Ovary (tissue), 9 donors: ENCODE measurements around the gene LELP1. TPM values are rescaled to one million over a fixed set of nuclear protein-coding genes. Genes with fewer than 3 reads are reported as not detected.
A peak's percentile ranks its signal among the peaks of the same experiment; 100 is the strongest.
"Not testable (repeated sequence)": the region's sequence is repeated elsewhere in the genome, so short reads cannot be mapped to it uniquely, and the experiment has no call there.

Experiments used
- DNase-seq, 5 donors: peaks; one replicate each; pipeline ENCODE4 v3.0.0-alpha.2; 2019 to 2020
- H3K27ac ChIP-seq, 2 donors: fragments of 200-600 bp; one replicate each; pipeline versions ENCODE4 v1.5.1 to v1.8.0; 2019 to 2022
- H3K27me3 ChIP-seq: fragments of 200-600 bp; one replicate; pipeline ENCODE4 v1.8.0; 2022
- H3K36me3 ChIP-seq: fragments of 200-600 bp; sonication (generic); one replicate; pipeline ENCODE4 v1.5.1; 2019
- H3K4me1 ChIP-seq: one replicate; pipeline ENCODE4 v1.8.1; 2013; ENCODE audit warnings: mild to moderate bottlenecking, moderate library complexity; ENCODE audit not compliant: insufficient read depth
- H3K4me3 ChIP-seq: fragments of 200-600 bp; sonication (generic); one replicate; pipeline ENCODE4 v1.5.1; 2017
- H3K9me3 ChIP-seq, 2 donors: fragments of 200-600 bp in 1 of 2; sonication (generic) in 1 of 2; one replicate each; pipeline versions ENCODE4 v1.5.1 to v1.8.1; 2013 to 2019; ENCODE audit warnings: mild to moderate bottlenecking in 1 of 2, moderate library complexity in 1 of 2
- EP300 ChIP-seq: sonication (generic); formaldehyde crosslinking; IDR thresholded peaks from one replicate; pipeline ENCODE4 v1.6.1; 2017; ENCODE audit warnings: antibody characterized with exemption
- POLR2A ChIP-seq: fragments of 450-650 bp; IDR thresholded peaks from one replicate; pipeline ENCODE4 v1.6.1; 2017; ENCODE audit warnings: antibody characterized with exemption, mild to moderate bottlenecking, moderate library complexity
- WGBS, 3 donors: extraction: QIAGEN DNeasy Blood & Tissue Kit in 1 of 3; methylation state at CpG; one replicate each; pipeline versions ENCODE4 v1.1.5 to v1.1.7; 2013 to 2017; 5-methylcytosine and 5-hydroxymethylcytosine counted together
- intact Hi-C, 4 donors: fragments of 100-400 bp; cut with DNase I; formaldehyde crosslinking; loops; one replicate each; pipeline versions ENCODE4 v1.11.0 to v1.15.1; 2022 to 2023
- polyA plus RNA-seq, 2 donors: library from polyadenylated mRNA; stranded (reverse); fragments of 200-250 nt in 1 of 2; fragments of 350-450 nt in 1 of 2; fragmentation: Illumina TruSeq in 1 of 2; extraction: RNeasy Lipid Tissue Mini Kit (QIAGEN cat#74804) in 1 of 2; gene quantifications; one replicate each; pipeline ENCODE4 v1.2.3, GENCODE V29; 2013 to 2014
- total RNA-seq, 7 donors: library from RNA; depleted of rRNA in 2 of 7; stranded (reverse); fragments of >200 nt in 2 of 7; fragmentation: NEBNext Ultra II Directional in 3 of 7; extraction: Animal tissue kit (Norgen Biotek cat#: 25700) in 3 of 7; gene quantifications; one replicate each; pipeline versions ENCODE4 v1.1.0 to v1.2.4, GENCODE V29; 2016 to 2023
- TF ChIP-seq, protein P1 (sequence below), 3 donors: fragments of 450-650 bp in 2 of 3; fragments of 200-600 bp in 1 of 3; IDR thresholded peaks; one replicate each; pipeline versions ENCODE4 v1.5.1 to v1.8.0; 2016 to 2022; ENCODE audit warnings: antibody characterized with exemption in 3 of 3, mild to moderate bottlenecking in 1 of 3
- donor health status: DM: no; HTN: no; CAD: no; lungs with moderate emphysema.
- donor health status: DM: no; HTN: no; CAD: no.
- donor health status: Bipolar disorder and iron deficiency.
- donor health status: DM: yes; HTN: yes; CAD: no.
- donor health status: DM: no; HTN: no; CAD: no.
- donor health status: DM: yes; HTN: yes; CAD: no.

LELP1 gene
- total and polyA plus RNA-seq, 9 donors: not detected

DNA sequence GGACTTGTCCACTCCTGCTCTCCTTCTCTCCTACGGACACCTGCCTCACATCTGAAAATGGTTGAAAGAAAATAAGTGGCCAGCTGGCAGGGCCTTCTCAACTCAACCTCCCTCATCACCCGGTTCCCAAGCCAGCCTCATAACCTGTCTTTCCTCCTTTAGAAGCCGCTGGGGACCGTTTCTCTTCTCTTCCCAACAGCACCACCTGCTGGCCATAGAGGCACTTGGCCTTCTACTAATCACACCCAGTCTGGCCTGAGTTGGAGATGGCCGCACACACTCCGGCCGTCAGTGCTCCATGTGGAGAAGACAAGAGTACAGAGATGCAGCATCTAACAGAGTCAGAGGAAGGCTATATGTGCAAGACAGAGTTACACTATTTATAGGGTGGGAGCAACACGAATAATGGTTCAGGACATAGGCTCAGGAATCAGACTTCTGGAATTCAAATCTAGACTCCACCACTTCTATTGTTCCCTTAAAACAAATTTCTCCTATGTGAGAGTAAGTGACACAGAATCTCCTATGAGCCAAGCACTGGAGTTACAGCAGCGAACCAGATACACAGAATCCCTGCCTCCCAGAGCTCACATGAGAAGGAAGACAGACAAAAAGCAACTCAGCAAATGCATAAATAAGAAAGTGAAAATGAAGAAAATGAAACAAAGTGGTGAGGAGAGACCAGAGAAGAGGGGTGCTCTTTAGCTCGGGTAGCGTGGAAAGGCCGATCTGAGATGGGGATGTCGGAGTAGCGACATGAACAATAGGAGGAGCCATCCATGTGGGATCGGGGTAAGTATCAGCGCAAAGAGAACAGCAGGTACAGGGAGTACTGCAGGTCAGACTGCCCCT lies 20.0 kb downstream of the LELP1 start:
- DNase-seq: peak; percentile 78 to 87 (median 84)
- H3K27ac ChIP-seq, H3K4me3 ChIP-seq, H3K27me3 ChIP-seq, H3K36me3 ChIP-seq, H3K4me1 ChIP-seq, H3K9me3 ChIP-seq: not testable (repeated sequence)
- 51 to 56% (median 55%) methylated on average over 16 of the region's 16 CpGs for WGBS, 3 donors
- TF ChIP-seq, protein P1, sequence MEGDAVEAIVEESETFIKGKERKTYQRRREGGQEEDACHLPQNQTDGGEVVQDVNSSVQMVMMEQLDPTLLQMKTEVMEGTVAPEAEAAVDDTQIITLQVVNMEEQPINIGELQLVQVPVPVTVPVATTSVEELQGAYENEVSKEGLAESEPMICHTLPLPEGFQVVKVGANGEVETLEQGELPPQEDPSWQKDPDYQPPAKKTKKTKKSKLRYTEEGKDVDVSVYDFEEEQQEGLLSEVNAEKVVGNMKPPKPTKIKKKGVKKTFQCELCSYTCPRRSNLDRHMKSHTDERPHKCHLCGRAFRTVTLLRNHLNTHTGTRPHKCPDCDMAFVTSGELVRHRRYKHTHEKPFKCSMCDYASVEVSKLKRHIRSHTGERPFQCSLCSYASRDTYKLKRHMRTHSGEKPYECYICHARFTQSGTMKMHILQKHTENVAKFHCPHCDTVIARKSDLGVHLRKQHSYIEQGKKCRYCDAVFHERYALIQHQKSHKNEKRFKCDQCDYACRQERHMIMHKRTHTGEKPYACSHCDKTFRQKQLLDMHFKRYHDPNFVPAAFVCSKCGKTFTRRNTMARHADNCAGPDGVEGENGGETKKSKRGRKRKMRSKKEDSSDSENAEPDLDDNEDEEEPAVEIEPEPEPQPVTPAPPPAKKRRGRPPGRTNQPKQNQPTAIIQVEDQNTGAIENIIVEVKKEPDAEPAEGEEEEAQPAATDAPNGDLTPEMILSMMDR (IDR thresholded peaks at IDR 0.05): peak; percentile 45 to 67 (median 64)
- intact Hi-C loops: loop anchor here in 3 of 4 donors (5.0 kb wide), 4 partner anchors 301 to 529 kb away; no protein-coding TSS in a partner anchor

DNA sequence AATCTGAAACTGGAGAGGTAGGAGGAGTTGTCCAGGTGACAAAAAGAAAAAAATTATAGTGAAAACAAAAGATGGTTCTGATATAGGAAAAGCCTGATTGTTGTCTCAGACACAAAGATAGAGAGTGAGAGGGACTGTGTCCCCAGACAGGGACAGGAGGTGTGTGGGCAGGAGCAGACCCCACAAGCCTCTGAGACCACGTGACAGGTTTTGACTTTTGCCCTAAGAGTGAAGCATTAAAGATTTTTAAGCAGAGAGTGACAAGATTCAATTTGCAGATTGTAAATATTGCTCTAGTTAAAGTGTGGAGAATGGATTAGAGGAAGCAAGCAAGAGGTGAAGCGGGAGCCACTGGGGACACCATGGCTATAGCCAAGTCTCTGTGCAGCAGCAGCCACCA lies 24.6 kb downstream of the LELP1 start:
- DNase-seq: no peak
- Histone ChIP-seq H3K9me3 (no peaks in the 10 kb centered on the region), H3K27me3 (no peaks in the 10 kb centered on the region), H3K27ac (no peak overlapping the region), H3K4me1 (no peaks in the 10 kb centered on the region), H3K4me3 (no peak overlapping the region), H3K36me3 (no peaks in the 10 kb centered on the region)
- intact Hi-C loops: no loop called here
- TF ChIP-seq POLR2A (no peak), EP300 (no peak)
- TF ChIP-seq, protein P1 (IDR thresholded peaks at IDR 0.05): no peak
- 79 to 86% (median 83%) methylated on average over 2 of the region's 2 CpGs for WGBS, 3 donors

DNA sequence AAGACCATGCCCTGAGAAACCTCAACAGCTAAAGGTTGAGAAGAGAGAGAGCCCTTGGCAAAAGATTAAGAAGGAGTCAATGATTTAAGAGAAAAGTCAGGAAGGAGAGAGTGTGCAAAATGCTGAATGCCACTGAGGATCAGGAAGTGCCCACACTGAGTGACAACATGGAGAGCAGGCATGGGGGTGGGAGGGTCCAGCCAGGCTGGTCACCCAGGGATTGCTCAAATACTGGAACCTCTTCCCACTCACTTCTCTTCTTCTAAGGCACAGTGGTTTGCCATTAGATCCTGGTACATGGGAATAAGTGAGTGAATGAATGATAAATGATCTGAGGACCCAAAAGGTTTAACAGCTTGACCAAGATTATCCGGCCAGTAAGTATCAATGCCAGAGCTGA lies 25.3 kb downstream of the LELP1 start:
- DNase-seq: no peak
- no peak for TF ChIP-seq EP300
- no peak for TF ChIP-seq POLR2A
- TF ChIP-seq, protein P1 (IDR thresholded peaks at IDR 0.05): no peak
- no peaks in the 10 kb centered on the region for H3K27me3 ChIP-seq
- intact Hi-C loops: no loop called here
- H3K27ac ChIP-seq: no peak overlapping the region
- no peak overlapping the region for H3K4me3 ChIP-seq
- no peaks in the 10 kb centered on the region for H3K9me3 ChIP-seq
- no peaks in the 10 kb centered on the region for H3K4me1 ChIP-seq
- WGBS, 3 donors: 87 to 93% (median 93%) methylated on average over 1 of the region's 1 CpG
- H3K36me3 ChIP-seq: no peaks in the 10 kb centered on the region

DNA sequence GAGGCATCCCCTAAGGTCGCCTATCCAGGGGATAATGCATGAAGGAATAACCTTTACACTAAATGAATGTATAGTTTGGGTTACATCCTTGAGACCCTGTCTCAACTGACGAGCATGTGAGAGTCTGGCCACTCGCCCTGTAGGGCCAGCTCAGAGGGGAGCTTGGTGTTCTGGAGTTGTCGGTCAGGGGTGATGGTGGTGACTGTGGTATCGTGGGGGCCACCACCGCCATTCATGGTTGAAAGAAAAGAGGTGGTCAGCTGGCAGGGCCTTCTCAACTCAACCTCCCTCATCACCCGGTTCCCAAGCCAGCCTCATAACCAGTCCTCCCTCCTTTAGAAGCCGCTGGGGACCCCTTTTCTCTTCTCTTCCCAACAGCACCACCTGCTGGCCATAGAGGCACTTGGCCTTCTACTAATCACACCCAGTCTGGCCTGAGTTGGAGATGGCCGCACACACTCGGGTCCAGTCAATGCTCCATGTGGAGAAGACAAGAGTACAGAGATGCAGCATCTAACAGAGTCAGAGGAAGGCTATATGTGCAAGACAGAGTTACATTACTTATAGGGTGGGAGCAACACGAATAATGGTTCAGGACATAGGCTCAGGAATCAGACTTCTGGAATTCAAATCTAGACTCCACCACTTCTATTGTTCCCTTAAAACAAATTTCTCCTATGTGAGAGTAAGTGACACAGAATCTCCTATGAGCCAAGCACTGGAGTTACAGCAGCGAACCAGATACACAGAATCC lies 26.0 kb downstream of the LELP1 start:
- H3K4me1 ChIP-seq, H3K36me3 ChIP-seq, H3K27me3 ChIP-seq, H3K9me3 ChIP-seq, H3K4me3 ChIP-seq, H3K27ac ChIP-seq, intact Hi-C loops: not testable (repeated sequence)
- 64 to 69% (median 68%) methylated on average over 12 of the region's 12 CpGs for WGBS, 3 donors
- peak in 3 of 5 donors; percentile 20 to 56 (median 52) for DNase-seq

DNA sequence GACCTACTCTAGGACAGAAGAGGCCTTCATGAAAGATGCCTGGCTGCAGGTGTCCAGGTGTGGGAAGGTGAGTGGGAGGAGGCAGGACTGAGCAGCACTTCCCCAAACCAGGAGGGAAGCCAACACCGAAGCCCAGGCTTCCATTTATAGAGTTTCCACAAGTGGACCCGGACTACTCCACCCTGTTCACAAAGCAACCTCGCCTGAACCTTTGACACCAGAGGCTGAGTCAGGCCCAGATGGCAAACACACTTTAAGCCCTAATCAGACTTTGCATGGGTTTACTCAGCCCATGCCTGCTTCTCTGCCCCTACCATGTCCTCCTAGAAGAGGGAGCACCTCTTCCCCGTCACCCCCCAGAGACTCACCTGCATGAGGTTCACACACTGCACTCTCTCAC lies 28.1 kb downstream of the LELP1 start:
- 92 to 95% (median 94%) methylated on average over 4 of the region's 4 CpGs for WGBS, 3 donors
- Histone ChIP-seq H3K9me3 (no peaks in the 10 kb centered on the region), H3K27me3 (no peaks in the 10 kb centered on the region), H3K4me1 (no peaks in the 10 kb centered on the region), H3K4me3 (no peak overlapping the region), H3K36me3 (no peaks in the 10 kb centered on the region), H3K27ac (no peak overlapping the region)
- intact Hi-C loops: no loop called here
- TF ChIP-seq, protein P1 (IDR thresholded peaks at IDR 0.05): no peak
- no peak for TF ChIP-seq POLR2A
- TF ChIP-seq EP300: no peak
- DNase-seq: no peak
